Stimulated activated CD4-positive, alpha-beta T cell treated with anti-CD3 and anti-CD28 coated beads, TNF-alpha, amount 100 ng/mL, for 1 hour (primary cell): Measurements from ENCODE around the gene COG1.

Experiments used
- DNase-seq, 3 donors: peaks; one replicate each; pipeline ENCODE4 v3.0.0-alpha.2; 2020; ENCODE audit warnings: low read depth in 3 of 3, low spot score in 1 of 3

COG1 gene

DNA sequence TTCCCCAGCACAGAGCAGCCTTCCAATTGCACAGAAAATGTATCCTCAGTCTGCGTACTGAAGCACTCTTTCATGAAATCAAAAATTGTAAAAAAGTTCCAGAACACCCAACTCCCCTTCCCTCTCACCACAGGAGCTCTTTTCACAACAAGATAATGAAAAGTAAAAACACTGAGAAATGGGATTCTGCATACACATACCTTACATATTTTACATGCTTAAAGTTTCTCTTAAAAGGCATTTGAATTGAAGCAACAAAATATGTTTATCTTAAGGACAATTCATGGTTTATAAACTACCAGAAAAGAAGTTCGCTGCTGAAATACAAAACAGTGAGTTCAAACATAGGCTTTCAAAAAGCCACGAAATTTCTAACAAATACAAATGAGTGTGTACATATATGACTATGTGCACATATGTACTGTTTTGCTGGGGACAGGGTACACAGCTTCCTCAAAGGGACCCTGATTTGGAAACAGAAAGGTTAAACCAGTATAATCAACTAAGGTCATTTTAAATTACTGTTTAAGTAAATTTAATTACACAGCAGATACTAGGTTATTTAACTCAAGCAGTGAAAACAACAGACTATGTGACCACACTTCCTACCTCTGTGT is 33.8 kb downstream of the COG1 start:
- no peak for DNase-seq

- DNase-seq, result no peak
Measured at GRCh38 chr17:73227379-73227778, 34.5 kb downstream of the COG1 start.

DNA sequence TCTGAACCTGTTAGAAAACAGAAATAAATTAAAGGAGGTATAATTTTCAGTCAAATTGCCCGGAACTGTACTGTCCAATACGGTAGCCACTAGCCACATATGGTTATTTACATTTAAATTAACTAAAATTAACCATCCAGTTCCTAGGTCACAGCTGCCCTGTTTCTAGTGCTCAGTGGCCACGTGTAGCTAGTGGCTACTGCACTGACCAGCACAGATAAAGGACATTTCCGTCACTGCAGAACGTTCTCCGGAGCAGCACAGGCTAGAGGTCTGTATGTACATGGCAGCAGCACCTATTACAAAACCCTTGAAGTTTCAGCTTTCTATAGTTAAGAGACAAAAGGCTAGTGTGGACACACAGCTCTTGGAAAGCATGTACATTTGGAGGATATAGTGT is 35.1 kb downstream of the COG1 start:
- DNase-seq, result no peak

- no peak for DNase-seq
Measured at GRCh38 chr17:73228748-73229236, 35.9 kb downstream of the COG1 start.

DNA sequence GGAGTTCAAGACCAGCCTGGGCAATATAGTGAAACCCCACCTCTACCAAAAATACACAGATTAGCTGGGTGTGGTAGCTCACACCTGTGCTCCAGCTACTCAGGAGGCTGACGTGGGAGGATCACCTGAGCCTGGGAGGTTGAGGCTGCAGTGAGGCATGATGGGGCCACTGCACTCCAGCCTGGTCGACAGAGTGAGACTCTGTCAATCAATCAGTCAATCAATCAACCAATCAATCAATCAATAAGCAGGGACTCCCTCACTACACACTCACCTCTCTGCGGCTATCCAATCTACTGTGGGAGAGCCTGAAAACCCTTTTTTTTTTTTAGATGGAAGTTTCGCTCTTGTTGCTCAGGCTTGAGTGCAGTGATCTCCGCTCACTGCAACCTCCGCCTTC is 37.2 kb downstream of the COG1 start:
- no peak for DNase-seq

DNA sequence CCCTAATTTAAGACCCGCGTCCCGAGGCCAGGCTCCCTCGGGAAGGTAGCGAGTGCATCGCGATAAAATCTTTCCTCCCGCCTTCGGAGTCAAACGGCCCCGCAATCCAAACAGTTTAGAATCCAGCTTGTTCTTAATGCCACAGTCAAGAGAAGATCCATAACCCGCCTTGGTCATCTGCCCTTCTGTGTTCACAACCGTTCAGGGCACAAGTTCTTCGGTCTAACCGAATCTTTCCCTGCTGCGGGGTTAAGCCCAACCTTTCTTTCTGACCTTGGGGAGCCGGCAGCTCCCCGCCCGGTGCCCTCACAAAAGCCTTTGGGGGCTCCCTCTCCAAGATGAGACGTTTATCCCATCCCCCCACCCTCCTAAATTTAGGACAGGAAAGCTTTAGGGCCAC is 38.5 kb downstream of the COG1 start:
- DNase-seq, result no peak

GRCh38 chr17:73231841-73232586 is 39.2 kb downstream of the COG1 start:
- peak; percentile 92 to 96 (median 95) for DNase-seq

DNA sequence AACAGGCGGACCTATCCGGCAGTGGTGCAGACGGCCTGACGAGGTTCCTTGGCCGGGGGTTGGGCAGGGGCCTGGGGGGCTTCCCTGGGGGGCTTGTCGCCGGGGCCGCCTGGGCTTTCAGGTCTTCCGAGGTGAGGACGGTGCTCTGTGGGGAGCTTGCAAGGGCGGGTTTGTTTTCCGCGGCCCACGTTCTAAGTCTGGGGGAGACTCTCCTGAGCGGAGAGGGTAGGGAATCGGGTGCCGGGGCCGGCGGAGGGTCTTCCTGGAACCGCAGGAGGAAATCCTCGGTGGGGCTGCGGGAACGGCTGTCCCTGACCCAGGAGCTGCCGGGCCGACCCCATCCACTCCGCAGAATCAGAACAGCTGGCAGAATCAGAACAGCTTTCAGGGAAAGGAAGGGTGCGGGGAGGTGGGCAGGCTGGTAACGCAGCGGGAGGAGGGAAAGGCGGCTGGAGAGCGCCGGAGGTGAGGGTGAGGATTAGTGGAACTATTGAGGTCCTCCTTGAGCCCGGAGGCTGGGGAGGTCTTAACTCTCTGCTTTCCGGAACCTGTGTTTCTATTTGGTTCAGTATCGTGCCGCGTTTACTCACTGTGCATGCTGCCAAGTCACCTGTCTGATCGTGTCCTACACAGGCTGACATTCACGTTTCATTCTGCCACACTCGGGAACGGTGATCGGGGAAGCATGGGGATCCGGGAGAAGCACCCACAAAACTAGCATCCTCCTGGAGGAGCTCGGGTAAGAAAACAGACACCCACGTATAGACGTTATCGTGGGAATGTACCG is 39.9 kb downstream of the COG1 start:
- peak in 1 of 3 donors; percentile 17 for DNase-seq

GRCh38 chr17:73234736-73235135 is 41.9 kb downstream of the COG1 start:
- DNase-seq, result no peak

- DNase-seq, result no peak
Measured at GRCh38 chr17:73237714-73238113, 44.9 kb downstream of the COG1 start.

DNA sequence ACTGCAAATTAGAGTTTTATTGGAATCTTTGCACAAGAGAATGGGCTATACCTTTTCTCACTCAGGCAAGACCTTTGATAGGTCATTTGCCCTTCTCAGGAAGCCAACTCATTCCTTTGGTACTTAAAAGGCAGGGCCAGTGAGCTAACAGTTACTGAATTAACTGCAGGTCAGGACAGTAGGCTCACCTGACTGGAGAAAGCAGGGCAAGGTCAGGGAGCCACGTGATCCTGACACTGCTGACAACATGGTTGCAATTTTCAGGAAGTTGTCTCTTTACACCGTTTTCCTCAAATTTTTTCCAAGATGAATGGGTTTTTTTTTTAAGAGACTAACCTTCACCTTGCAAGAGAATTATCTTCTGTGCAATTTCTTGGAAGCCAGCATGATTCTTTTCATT is 47.7 kb downstream of the COG1 start:
- no peak for DNase-seq

- DNase-seq, result no peak
Measured at GRCh38 chr17:73247726-73248125, 54.9 kb downstream of the COG1 start.

DNA sequence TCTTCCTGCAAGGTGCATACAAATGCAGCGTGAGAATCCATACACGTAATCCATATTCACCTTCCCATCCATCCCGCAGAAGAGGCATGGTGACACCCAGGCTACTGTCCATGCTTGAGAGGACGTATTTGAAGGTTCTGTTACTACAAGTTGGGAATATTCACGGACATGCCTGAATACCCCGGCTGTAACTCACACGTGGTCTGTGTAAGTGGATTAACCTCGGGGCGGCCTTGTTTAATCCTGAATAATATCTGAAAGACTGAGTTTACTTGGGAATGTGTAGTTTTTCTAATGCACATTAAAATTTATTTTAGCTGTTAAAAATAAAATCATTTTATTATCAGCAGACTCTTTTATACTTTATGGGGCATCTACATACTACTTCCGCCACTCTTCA is 55.7 kb downstream of the COG1 start:
- DNase-seq, result no peak

- DNase-seq, result no peak
Measured at GRCh38 chr17:73249700-73250099, 56.8 kb downstream of the COG1 start.

GRCh38 chr17:73250851-73251640 is 58.2 kb downstream of the COG1 start:
- no peak for DNase-seq

- DNase-seq, result no peak
Measured at GRCh38 chr17:73251871-73252270, 59.0 kb downstream of the COG1 start.

GRCh38 chr17:73255671-73256181 is 62.9 kb downstream of the COG1 start:
- DNase-seq, result peak in 2 of 3 donors; percentile 22 to 52

- no peak for DNase-seq
Measured at GRCh38 chr17:73256220-73256619, 63.4 kb downstream of the COG1 start.

DNA sequence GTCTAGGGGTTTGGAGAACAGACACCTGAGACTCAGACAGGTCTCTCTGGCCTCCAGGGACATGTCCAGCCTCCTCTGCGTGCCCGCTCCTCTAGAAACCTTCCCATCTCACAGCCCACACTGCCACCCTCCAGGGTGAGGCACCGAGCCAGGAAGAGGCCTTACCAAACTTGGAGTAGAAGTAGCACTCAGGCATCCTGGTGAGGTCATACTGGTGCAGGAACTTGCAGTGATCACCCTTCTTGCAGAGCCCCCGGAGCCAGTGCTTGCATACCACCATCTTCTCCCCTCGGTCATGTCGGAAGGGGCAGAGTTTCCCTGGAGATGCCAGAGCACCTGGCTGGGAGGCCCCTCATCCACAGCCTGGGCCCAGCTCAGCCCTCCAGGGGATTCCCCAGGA is 64.7 kb downstream of the COG1 start:
- DNase-seq, result no peak
